Peyer's patch (tissue), 4 donors: ENCODE results near the gene SYCP2. TPM values are rescaled to one million over a fixed set of nuclear protein-coding genes. Genes with fewer than 3 reads are reported as not detected.

Source experiments
- DNase-seq, 3 donors: peaks; one replicate each; pipeline ENCODE4 v3.0.0-alpha.2; 2017 to 2019
- H3K27ac ChIP-seq, 4 donors: fragments of 200-600 bp; sonication (generic); one replicate each; pipeline ENCODE4 v1.5.1; 2016 to 2019
- H3K27me3 ChIP-seq, 2 donors: fragments of 200-600 bp; sonication (generic); one replicate each; pipeline ENCODE4 v1.5.1; 2019
- H3K36me3 ChIP-seq, 3 donors: fragments of 200-600 bp; sonication (generic); one replicate each; pipeline ENCODE4 v1.5.1; 2016 to 2019
- H3K4me1 ChIP-seq, 4 donors: fragments of 200-600 bp; sonication (generic); one replicate each; pipeline ENCODE4 v1.5.1; 2016 to 2019
- H3K4me3 ChIP-seq, 4 donors: fragments of 200-600 bp; sonication (generic); 1 replicate in 3 of 4; 2 replicates in 1 of 4; pipeline ENCODE4 v1.5.1; 2016 to 2019; ENCODE audit warnings: mild to moderate bottlenecking in 1 of 4
- H3K9me3 ChIP-seq, 4 donors: fragments of 200-600 bp; sonication (generic); one replicate each; pipeline ENCODE4 v1.5.1; 2016 to 2019; ENCODE audit warnings: mild to moderate bottlenecking in 1 of 4
- CTCF ChIP-seq, 6 experiments: fragments of 450-650 bp in 4 of 6; fragments of 200-600 bp in 2 of 6; sonication (generic) in 1 of 6; IDR thresholded peaks; one replicate each; pipeline ENCODE4 v1.5.1; 2017 to 2019; ENCODE audit warnings: antibody characterized with exemption in 6 of 6, mild to moderate bottlenecking in 3 of 6, moderate library complexity in 1 of 6
- POLR2A ChIP-seq, 2 donors: fragments of 450-650 bp; IDR thresholded peaks; one replicate each; pipeline ENCODE4 v1.5.1; 2017; ENCODE audit warnings: antibody characterized with exemption in 2 of 2, mild to moderate bottlenecking in 2 of 2, moderate library complexity in 2 of 2
- total RNA-seq, 4 donors: library from RNA; depleted of rRNA; stranded (reverse); fragments of >200 nt; gene quantifications; one replicate each; pipeline ENCODE4 v1.1.0, GENCODE V29; 2016

Gene SYCP2
- total RNA-seq, 4 donors from 2014 or later: 2.0 to 35.5 (median 2.7) TPM

- H3K27ac ChIP-seq: no peak overlapping the region
- no peaks in the 10 kb centered on the region for H3K27me3 ChIP-seq
- H3K9me3 ChIP-seq: no peaks in the 10 kb centered on the region
- H3K36me3 ChIP-seq: no peaks in the 10 kb centered on the region
- no peak overlapping the region for H3K4me3 ChIP-seq
- H3K4me1 ChIP-seq: peaks cover 0 to 30% (median 4%) of the 10 kb centered on the region in 4 donors
- TF ChIP-seq POLR2A (IDR thresholded peaks at IDR 0.05) (no peak), CTCF (IDR thresholded peaks at IDR 0.05) (no peak)
- DNase-seq: no peak
Observed at GRCh38 chr20:59832406-59833363, 100.8 kb downstream of the SYCP2 start.

- Histone ChIP-seq H3K4me1 (peaks cover 0 to 38% (median 9%) of the 10 kb centered on the region in 4 donors), H3K27ac (no peak overlapping the region), H3K4me3 (no peak overlapping the region), H3K9me3 (no peaks in the 10 kb centered on the region), H3K36me3 (no peaks in the 10 kb centered on the region), H3K27me3 (no peaks in the 10 kb centered on the region)
- DNase-seq: peak in 1 of 3 donors; percentile 47
- TF ChIP-seq POLR2A (IDR thresholded peaks at IDR 0.05) (no peak), CTCF (IDR thresholded peaks at IDR 0.05) (no peak)
Observed at GRCh38 chr20:59831916-59832270, 101.5 kb downstream of the SYCP2 start.

GRCh38 chr20:59831024-59831915 is 102.2 kb downstream of the SYCP2 start:
- Histone ChIP-seq H3K4me3 (no peak overlapping the region), H3K9me3 (no peaks in the 10 kb centered on the region), H3K27ac (peak overlapping the region in 2 of 4 donors; percentile 4 to 76), H3K27me3 (no peaks in the 10 kb centered on the region), H3K4me1 (peaks cover 0 to 38% (median 9%) of the 10 kb centered on the region in 4 donors), H3K36me3 (no peaks in the 10 kb centered on the region)
- DNase-seq: peak in 2 of 3 donors; percentile 64 to 80
- TF ChIP-seq POLR2A (IDR thresholded peaks at IDR 0.05): peak; percentile 7 to 45
- no peak for TF ChIP-seq CTCF (IDR thresholded peaks at IDR 0.05)

GRCh38 chr20:59830665-59831023 is 102.8 kb downstream of the SYCP2 start:
- no peak overlapping the region for H3K4me3 ChIP-seq
- no peak for DNase-seq
- TF ChIP-seq POLR2A (IDR thresholded peaks at IDR 0.05): no peak
- no peak for TF ChIP-seq CTCF (IDR thresholded peaks at IDR 0.05)
- no peaks in the 10 kb centered on the region for H3K9me3 ChIP-seq
- H3K27ac ChIP-seq: peak overlapping the region in 2 of 4 donors; percentile 4 to 76
- no peaks in the 10 kb centered on the region for H3K36me3 ChIP-seq
- peaks cover 0 to 36% (median 11%) of the 10 kb centered on the region in 4 donors for H3K4me1 ChIP-seq
- no peaks in the 10 kb centered on the region for H3K27me3 ChIP-seq

- Histone ChIP-seq H3K9me3 (no peaks in the 10 kb centered on the region), H3K4me1 (peaks cover 0 to 36% (median 14%) of the 10 kb centered on the region in 4 donors), H3K27me3 (no peaks in the 10 kb centered on the region), H3K4me3 (no peak overlapping the region), H3K27ac (peak overlapping the region in 1 of 4 donors; percentile 76), H3K36me3 (no peaks in the 10 kb centered on the region)
- DNase-seq: no peak
- TF ChIP-seq POLR2A (IDR thresholded peaks at IDR 0.05): no peak
- TF ChIP-seq CTCF (IDR thresholded peaks at IDR 0.05): no peak
Observed at GRCh38 chr20:59829786-59830664, 103.4 kb downstream of the SYCP2 start.
